ENCODE measurements around the gene LILRA6.

Gene LILRA6

DNA sequence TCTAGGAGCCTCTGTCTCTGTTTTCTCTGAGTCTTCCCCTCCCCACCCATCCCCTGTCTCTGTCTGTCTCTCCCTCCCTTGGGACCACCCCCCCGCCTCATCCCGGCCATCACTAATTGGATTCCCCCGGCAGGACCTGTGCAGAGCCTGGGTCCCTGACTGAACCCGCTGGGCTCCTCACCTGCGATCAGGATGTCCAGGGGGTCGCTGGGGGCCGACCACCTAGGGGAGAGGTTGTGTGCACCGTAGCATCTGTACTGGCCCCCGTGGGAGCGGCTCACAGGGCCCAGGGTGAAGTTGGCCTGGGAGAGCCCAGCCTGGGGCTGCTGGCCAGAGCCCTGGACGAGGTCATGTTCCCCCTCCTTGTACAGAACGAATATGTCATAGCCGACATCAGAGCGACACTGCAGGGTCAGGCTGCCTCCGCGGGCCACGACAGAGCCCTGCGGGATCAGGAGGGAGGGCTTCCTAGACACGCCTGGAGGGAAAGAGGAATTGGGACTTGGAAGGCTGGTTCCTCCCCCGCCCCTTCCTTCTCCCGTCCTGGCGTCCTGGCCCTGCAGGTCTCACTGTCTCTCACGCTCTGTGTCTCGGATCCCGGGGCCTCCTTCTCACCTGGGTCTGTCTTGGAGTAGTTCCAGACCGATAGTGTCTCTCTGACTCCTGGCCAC is 12.7 kb upstream of the LILRA6 start:
- TF ChIP-seq, protein P1, sequence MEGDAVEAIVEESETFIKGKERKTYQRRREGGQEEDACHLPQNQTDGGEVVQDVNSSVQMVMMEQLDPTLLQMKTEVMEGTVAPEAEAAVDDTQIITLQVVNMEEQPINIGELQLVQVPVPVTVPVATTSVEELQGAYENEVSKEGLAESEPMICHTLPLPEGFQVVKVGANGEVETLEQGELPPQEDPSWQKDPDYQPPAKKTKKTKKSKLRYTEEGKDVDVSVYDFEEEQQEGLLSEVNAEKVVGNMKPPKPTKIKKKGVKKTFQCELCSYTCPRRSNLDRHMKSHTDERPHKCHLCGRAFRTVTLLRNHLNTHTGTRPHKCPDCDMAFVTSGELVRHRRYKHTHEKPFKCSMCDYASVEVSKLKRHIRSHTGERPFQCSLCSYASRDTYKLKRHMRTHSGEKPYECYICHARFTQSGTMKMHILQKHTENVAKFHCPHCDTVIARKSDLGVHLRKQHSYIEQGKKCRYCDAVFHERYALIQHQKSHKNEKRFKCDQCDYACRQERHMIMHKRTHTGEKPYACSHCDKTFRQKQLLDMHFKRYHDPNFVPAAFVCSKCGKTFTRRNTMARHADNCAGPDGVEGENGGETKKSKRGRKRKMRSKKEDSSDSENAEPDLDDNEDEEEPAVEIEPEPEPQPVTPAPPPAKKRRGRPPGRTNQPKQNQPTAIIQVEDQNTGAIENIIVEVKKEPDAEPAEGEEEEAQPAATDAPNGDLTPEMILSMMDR (conservative IDR thresholded peaks at IDR 0.05; ENCODE audit: low read length) = no peak
- DNase-seq (ENCODE audit: low read depth) = no peak

GRCh38 chr19:54254195-54254906 is 11.8 kb upstream of the LILRA6 start:
- H3K4me3 ChIP-seq (ENCODE audit: low read length) = no peak overlapping the region
- DNase-seq (ENCODE audit: low read depth) = no peak
- TF ChIP-seq, protein P1 (conservative IDR thresholded peaks at IDR 0.05; ENCODE audit: low read length) = no peak

More for the DNA sequence above, 12.7 kb upstream of the LILRA6 start:
- H3K4me3 ChIP-seq (ENCODE audit: low read length) = no peak overlapping the region

DNA sequence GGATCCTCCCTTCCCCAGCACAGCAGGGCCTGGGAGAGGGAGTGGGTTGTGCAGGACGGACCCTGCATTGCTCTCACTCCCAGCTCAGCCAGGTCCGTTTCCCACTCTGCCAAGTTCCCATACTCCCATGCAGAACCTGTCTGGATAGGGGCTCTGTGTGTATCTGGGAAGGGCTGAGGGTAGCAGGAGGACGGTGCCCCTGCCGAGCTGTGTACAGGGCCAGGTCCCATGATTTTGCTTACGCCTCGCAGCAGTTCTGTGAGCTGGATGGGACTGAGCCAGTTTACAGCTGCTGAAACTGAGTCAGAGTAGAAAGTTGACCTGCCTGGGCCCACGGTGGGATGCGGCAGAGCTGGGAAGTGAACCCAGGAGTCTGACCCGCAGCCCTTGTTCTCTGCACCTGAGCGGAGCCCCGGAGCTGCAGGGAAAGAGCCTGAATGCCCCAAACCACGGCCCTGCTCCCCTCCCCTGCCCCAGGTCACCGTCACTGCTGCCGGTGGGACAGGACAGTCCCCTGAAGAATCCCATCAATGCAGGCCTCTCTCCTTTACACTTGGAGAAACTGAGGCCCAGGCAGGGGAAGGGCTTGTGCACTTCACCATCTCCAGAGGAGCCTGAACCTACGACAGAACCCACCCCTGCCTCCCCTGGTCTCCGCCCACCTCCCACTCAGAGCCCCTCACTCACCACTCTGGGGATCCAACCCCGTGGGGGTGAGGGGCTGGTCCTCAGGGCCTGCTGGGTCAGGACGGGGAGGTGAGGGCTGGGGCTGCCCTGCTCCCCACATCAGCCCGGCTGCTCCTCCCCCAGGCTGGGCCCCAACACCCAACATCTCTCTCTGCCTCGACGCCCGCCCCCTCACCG is 11.0 kb upstream of the LILRA6 start:
- DNase-seq (ENCODE audit: low read depth) = no peak
- H3K4me3 ChIP-seq (ENCODE audit: low read length) = no peak overlapping the region
- TF ChIP-seq, protein P1 (conservative IDR thresholded peaks at IDR 0.05; ENCODE audit: low read length) = no peak

GRCh38 chr19:54252845-54253244 is 10.3 kb upstream of the LILRA6 start:
- TF ChIP-seq, protein P1 (conservative IDR thresholded peaks at IDR 0.05; ENCODE audit: low read length) = no peak

DNA sequence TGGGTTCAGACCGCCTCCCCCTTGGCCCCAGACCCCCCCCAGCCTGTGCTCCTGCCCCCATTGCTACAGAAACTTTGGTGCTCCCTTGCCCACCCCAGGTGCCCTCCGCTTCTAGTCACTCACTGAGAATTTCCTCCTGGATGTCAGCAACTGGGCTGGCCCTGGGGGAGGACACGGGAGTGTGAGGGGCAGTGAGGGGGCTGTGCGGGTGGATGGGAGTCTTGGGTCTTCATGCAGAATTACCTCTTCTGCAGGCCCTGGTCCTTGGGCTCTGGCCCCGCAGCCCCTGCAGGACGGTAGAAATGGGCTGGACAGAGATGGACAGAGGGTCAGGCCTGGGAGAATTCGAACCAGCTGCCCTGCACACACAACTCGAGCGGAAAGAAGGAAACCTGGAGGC is 9.7 kb upstream of the LILRA6 start:
- no peak for DNase-seq (ENCODE audit: low read depth)
- TF ChIP-seq, protein P1 (conservative IDR thresholded peaks at IDR 0.05; ENCODE audit: low read length) = no peak
- no peak overlapping the region for H3K4me3 ChIP-seq (ENCODE audit: low read length)

More at GRCh38 chr19:54252845-54253244, 10.3 kb upstream of the LILRA6 start:
- DNase-seq (ENCODE audit: low read depth) = no peak
- H3K4me3 ChIP-seq (ENCODE audit: low read length) = no peak overlapping the region

- no peak overlapping the region for H3K4me3 ChIP-seq (ENCODE audit: low read length)
- TF ChIP-seq, protein P1 (conservative IDR thresholded peaks at IDR 0.05; ENCODE audit: low read length) = no peak
- no peak for DNase-seq (ENCODE audit: low read depth)
Measured at GRCh38 chr19:54248016-54248601, 5.5 kb upstream of the LILRA6 start.
